Left cardiac atrium (tissue), 4 donors: ENCODE measurements around the gene PTPDC1. TPM values are rescaled to one million over a fixed set of nuclear protein-coding genes. Genes with fewer than 3 reads are reported as not detected.

Experiments
- ATAC-seq, 2 donors: fragments of 200-7000 bp; cut with Tn5 transposase; one replicate each; pipeline ENCODE4 v1.9.1; 2020; ENCODE audit warnings: mild to moderate bottlenecking in 2 of 2, moderate library complexity in 2 of 2
- DNase-seq: peaks from one replicate; pipeline ENCODE4 v3.0.0-alpha.2; 2020
- intact Hi-C, 2 donors: fragments of 100-400 bp; cut with DNase I; formaldehyde crosslinking; loops; one replicate each; pipeline versions ENCODE4 v1.14.1 to v1.15.1; 2022 to 2023
- total RNA-seq, 2 donors: library from RNA; stranded (reverse); fragmentation: NEBNext Ultra II Directional; extraction: Animal tissue kit (Norgen Biotek cat#: 25700); gene quantifications; one replicate each; pipeline ENCODE4 v1.2.1, GENCODE V29; 2021
- donor health status: DM: no; HTN: yes; CAD: no.
- donor health status: DM: no; HTN: yes; CAD: no; lungs with severe emphysema.
- donor health status: DM: yes; HTN: yes; CAD: no.
- donor health status: Dilated cardiomyopathy.

Gene PTPDC1
- total RNA-seq, 2 donors from 2014 or later = 9.2 to 15.6 TPM

- intact Hi-C loops = loop anchor here in 1 of 2 donors (5.0 kb wide), 1 partner anchor 38 kb away; no protein-coding TSS in a partner anchor
- no peak for ATAC-seq
- DNase-seq = no peak
These were observed 50.4 kb downstream of the PTPDC1 start for GRCh38 chr9:94134629-94135028.

GRCh38 chr9:94135222-94135621, 51.0 kb downstream of the PTPDC1 start:
- no peak for DNase-seq
- peak; percentile 61 to 85 for ATAC-seq
- intact Hi-C loops = loop anchor here in 1 of 2 donors (5.0 kb wide), 1 partner anchor 37 kb away; no protein-coding TSS in a partner anchor

GRCh38 chr9:94139672-94140417, 55.6 kb downstream of the PTPDC1 start:
- DNase-seq (peak; percentile 91), ATAC-seq (peak; percentile 73 to 83)
- intact Hi-C loops = loop anchor here in 1 of 2 donors (5.0 kb wide), 1 partner anchor 32 kb away; no protein-coding TSS in a partner anchor

GRCh38 chr9:94140418-94140780, 56.1 kb downstream of the PTPDC1 start:
- intact Hi-C loops = no loop called here
- ATAC-seq (no peak), DNase-seq (no peak)

- intact Hi-C loops = no loop called here
- ATAC-seq = peak; percentile 39 to 41
- peak; percentile 28 for DNase-seq
These were observed 56.8 kb downstream of the PTPDC1 start for GRCh38 chr9:94140791-94141790.

GRCh38 chr9:94142353-94142752, 58.1 kb downstream of the PTPDC1 start:
- DNase-seq (no peak), ATAC-seq (no peak)
- intact Hi-C loops = no loop called here

GRCh38 chr9:94144394-94144793, 60.1 kb downstream of the PTPDC1 start:
- DNase-seq (no peak), ATAC-seq (peak; percentile 12 to 48)
- intact Hi-C loops = no loop called here

GRCh38 chr9:94145640-94146039, 61.4 kb downstream of the PTPDC1 start:
- DNase-seq (no peak), ATAC-seq (no peak)
- intact Hi-C loops = no loop called here

GRCh38 chr9:94147776-94148175, 63.5 kb downstream of the PTPDC1 start:
- no peak for ATAC-seq
- intact Hi-C loops = no loop called here

GRCh38 chr9:94148419-94148818, 64.2 kb downstream of the PTPDC1 start:
- DNase-seq (no peak), ATAC-seq (no peak)
- intact Hi-C loops = no loop called here

More at GRCh38 chr9:94147776-94148175, 63.5 kb downstream of the PTPDC1 start:
- no peak for DNase-seq

- no peak for ATAC-seq
- DNase-seq = no peak
- intact Hi-C loops = no loop called here
These were observed 65.4 kb downstream of the PTPDC1 start for GRCh38 chr9:94149696-94150095.

- ATAC-seq = no peak
- DNase-seq = no peak
These were observed 66.1 kb downstream of the PTPDC1 start for GRCh38 chr9:94150279-94150828.

GRCh38 chr9:94150890-94151650, 66.8 kb downstream of the PTPDC1 start:
- intact Hi-C loops = no loop called here
- DNase-seq = no peak
- ATAC-seq = no peak

More at GRCh38 chr9:94150279-94150828, 66.1 kb downstream of the PTPDC1 start:
- intact Hi-C loops = no loop called here

- no peak for ATAC-seq
- no peak for DNase-seq
- intact Hi-C loops = no loop called here
These were observed 69.6 kb downstream of the PTPDC1 start for GRCh38 chr9:94153905-94154304.

- DNase-seq (no peak), ATAC-seq (no peak)
- intact Hi-C loops = no loop called here
These were observed 72.2 kb downstream of the PTPDC1 start for GRCh38 chr9:94156348-94157049.

GRCh38 chr9:94157050-94157801, 73.0 kb downstream of the PTPDC1 start:
- DNase-seq = peak; percentile 90
- ATAC-seq = peak; percentile 82 to 86
- intact Hi-C loops = no loop called here
